Activated CD4-positive, alpha-beta T cell treated with anti-CD3 and anti-CD28 coated beads for 48 hours (primary cell): ENCODE results near the gene NECTIN3.

Experiments used
- DNase-seq: peaks from one replicate; pipeline ENCODE4 v3.0.0-alpha.2; 2020

Gene NECTIN3

DNA sequence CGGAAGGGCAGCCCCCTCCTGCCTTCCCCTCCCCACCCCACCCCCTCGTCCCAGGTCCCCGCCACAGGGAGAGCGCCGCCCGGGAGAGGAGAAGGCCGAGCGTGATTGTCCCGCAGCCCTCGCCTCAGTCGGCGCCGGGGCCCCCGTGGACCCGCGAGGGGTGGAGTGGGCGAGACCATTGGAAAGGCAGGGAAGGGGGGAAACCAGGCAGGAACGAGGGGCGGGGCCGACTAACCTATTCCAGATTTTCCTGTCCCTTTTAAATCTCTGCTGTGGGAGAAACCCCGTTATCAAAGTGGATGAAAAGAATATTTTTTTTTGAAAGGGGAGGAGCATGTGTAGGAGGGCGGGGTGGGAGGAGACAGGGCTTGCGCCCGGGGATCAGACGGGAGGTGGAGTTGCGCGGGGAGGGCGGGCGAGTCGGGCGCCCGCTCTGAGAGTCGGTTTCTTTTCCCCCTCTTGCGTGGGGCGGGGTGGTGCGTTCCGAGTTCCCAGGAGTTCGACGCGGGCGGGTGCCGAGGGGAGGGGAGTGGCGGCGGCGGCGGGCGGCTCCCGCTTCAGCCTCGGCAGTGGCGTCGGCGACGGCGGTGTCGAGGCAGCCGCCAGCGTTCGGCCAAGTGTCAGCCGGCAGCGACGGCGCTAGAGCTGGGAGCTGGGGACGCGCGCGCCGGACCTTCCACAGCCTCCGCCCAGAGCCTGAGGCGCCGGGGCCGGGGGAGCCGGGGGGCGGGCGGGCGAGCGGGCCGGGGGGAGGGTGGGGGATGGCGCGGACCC is at the start of gene NECTIN3:
Gene NECTIN3 (plus strand): TSS at position 560 of the 774 bp plus-strand sequence. CDS start 202 bp downstream, at position 762.
- peak; percentile 86 for DNase-seq

GRCh38 chr3:111027868-111028267 is 43.7 kb upstream of the NECTIN3 start:
- no peak for DNase-seq

GRCh38 chr3:111031538-111031937 is 40.1 kb upstream of the NECTIN3 start:
- DNase-seq: no peak

DNA sequence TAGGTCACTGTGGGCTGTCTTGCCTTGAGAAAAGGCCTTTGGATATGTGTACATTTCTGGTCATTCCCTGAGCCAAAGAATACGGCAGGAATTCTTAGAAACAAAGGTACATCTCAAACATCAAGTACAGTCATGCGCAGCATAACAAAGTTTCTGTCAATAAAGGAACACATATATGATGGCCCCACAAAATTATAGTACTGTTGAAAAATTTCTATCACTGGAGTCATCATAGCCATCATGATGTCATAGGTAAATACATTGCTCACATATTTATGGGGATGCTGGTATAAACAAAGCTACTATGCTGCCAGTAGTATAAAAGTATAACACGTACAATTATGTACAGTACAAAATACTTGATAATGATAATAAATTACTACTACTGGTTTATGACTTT is 38.9 kb upstream of the NECTIN3 start:
- DNase-seq: no peak

DNA sequence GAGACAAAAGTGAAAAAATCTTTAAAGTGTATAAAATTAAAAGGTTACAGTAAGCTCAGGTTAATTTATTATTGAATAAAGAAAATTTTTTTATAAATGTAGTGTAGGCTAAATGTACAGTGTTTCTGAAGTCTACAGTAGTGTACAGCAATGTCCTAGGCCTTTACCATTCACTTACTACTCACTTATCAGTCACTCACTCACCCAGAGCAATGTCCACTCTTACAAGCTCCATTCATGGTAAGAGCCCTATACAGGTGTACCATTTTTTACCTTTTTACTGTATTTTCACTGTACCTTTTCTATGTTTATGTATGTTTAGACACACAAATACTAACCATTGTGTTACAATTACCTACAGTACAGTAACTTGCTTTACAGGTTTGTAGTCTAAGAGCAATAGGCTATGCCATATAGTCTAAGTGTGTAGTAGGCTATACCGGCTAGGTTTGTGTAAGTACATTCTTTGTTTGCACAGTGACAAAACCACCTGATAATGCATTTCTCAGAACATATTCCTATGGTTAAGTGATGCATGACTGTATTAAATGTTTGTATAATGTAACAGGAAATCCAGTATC is 38.1 kb upstream of the NECTIN3 start:
- DNase-seq: no peak

- DNase-seq: no peak
These were observed 36.3 kb upstream of the NECTIN3 start for GRCh38 chr3:111035316-111035715.

DNA sequence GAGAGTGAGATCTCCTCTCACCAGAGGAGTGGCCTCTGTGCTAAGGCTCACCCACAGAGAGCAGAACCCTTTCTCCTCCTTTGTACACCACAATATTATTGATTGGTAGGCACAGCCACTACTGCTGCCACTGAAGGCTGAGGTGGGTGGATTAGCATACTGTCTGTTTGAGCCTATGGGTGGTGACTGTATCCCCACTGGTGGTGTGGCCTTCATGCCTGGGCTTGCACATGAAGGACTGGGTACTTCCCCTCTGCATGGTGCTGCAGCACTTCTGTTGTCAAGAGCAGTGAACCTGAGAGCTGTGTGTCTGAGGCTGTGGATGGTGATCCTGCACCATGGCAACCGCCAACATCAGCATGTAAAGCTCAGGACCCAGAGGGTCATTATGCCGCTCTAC is 35.7 kb upstream of the NECTIN3 start:
- no peak for DNase-seq

GRCh38 chr3:111040959-111041358 is 30.7 kb upstream of the NECTIN3 start:
- no peak for DNase-seq

DNA sequence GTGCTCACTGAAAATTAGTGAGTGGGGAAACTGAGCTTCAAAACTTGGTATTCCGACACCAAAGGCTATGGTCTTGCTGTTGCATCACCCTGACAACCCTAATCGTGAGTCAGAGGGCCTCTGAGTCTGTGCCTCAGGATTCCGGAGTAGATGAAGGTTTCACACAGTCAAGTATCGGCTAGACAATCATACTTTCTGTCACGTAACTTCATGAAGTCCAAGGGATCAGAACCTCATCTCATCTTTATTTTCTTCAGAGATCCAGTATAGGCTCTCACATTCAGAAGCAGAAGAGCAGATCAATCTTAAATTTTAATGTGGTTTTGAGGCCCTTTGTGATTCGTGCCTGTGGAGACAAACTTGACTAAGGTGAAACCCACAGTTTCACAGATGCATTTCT is 26.1 kb upstream of the NECTIN3 start:
- DNase-seq: no peak

GRCh38 chr3:111047042-111047441 is 24.6 kb upstream of the NECTIN3 start:
- DNase-seq: no peak

GRCh38 chr3:111047812-111048435 is 23.7 kb upstream of the NECTIN3 start:
- no peak for DNase-seq

- no peak for DNase-seq
These were observed 20.3 kb upstream of the NECTIN3 start for GRCh38 chr3:111051354-111051753.

DNA sequence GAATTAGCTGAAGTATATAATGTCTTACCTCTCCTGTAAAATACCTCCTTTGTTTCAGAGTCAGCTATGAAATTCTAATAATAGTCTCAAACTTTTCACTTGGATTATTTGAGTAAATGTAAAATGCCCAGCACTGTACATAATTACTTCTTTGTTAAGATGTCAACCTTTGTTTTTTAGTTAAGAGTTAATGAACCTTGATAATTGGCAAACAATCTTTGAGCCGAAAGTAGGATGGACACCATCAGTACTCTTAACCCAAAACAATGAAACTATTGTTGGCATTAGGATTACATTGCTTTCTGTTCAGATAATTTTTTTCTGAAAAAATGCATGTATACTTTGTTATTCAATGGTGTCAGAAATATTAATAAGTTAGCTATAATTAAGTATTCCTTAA is 3.0 kb upstream of the NECTIN3 start:
- DNase-seq: no peak

DNA sequence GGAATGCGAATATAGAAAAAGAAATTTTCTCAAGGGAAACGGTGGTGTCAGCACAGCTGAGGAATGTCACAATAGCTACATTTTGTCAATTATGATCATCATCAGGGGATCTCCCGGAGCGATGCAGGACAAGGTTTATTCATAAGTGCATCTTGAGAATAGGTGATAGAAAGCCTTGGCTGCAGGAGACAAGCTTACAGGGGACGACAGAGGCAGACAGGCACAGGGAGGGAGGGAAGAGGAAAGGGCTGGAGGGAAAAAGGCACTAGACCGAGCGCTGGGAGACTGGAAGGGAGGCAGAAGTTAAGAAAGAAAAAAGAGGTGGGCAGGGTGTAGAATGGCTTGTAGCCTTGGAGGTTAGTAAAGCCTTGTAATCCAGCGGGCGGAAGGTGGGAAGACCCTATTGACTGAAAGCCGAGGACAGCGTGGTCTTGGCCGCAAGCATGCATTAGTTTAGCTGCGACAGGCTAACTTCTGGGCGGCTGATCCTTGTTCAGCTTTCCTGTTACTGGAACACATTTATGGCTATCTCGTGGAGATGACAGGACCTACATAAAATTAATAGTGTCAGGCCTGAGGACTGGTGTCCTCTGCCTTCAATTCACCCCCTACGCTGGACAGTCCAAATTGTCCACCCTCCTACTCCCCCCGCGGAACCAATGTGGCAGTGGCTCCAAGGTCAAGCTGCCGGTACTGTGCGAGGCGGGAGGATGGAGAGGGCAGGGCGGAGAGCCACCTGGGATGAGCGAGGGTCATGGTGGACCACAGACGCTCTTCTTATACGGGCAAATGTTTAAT is 1.4 kb upstream of the NECTIN3 start:
- DNase-seq: no peak

- peak; percentile 22 for DNase-seq
These were observed 802 bp upstream of the NECTIN3 start for GRCh38 chr3:111070772-111071256.

DNA sequence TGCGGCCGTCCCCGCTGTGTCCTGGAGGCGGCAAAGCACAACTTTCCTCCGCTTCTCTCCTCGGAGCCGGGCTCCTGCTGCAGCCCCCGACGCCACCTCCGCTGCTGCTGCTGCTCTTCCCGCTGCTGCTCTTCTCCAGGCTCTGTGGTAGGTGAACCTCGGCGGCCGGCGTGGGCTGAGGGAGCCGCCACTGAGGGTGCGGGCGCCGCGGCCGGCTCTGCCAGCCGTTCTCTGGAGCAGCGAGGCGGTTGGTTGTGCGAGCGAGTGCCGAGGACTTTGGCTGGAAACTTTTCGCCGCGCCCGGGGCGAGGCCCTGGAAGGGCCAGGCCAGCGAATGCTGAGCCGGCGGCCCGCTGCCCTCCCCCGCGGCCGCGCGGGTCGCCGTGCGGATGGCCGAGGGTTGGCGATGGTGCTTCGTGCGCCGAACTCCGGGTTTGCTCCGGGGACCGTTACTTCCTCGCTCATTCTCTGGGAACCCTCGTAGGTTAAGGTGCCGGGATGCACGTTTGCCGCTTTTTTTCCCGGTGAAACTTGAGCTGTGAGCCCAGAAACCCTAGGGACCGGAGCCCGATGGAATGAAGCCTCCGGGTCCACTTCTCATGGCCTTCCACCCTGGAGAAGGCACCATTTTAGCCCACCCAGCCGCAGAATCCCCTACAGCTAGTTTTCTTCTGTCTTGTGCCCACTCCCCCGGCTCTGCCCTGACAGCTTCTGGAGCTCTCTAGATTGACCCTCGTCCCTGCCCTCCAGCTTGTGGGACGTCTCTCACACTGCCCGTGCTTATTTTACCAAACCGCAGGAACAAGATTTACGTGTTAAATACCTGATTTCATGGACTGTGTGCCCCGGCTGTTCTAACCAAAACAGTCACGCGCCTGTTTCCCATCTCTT is 660 bp downstream of the NECTIN3 start:
- peak; percentile 38 for DNase-seq

GRCh38 chr3:111073218-111073617 is 1.6 kb downstream of the NECTIN3 start:
- DNase-seq: no peak

- DNase-seq: no peak
These were observed 5.1 kb downstream of the NECTIN3 start for GRCh38 chr3:111076732-111077131.

GRCh38 chr3:111077369-111077768 is 5.8 kb downstream of the NECTIN3 start:
- DNase-seq: no peak

GRCh38 chr3:111080413-111080812 is 8.8 kb downstream of the NECTIN3 start:
- DNase-seq: no peak

GRCh38 chr3:111081008-111081545 is 9.5 kb downstream of the NECTIN3 start:
- no peak for DNase-seq

- DNase-seq: no peak
These were observed 13.3 kb downstream of the NECTIN3 start for GRCh38 chr3:111084911-111085310.
